ENCODE results near the gene NOX5. TPM values are rescaled to one million over a fixed set of nuclear protein-coding genes. Genes with fewer than 3 reads are reported as not detected.

NOX5 gene
- total and polyA plus RNA-seq, 2 of the 4 experiments (the other 2 are of a cell fraction) = 0.07 TPM; not detected in 1

GRCh38 chr15:69026355-69026754 is 11.9 kb downstream of the NOX5 start:
- Histone ChIP-seq H3K9me1 (ENCODE audit: insufficient read depth, low read length) (peaks cover 5% of the 10 kb centered on the region; the same call in 1 of the 2 replicates), H4K91ac (ENCODE audit: insufficient read depth, low read depth, low read length) (no peak overlapping the region), H2AK9ac (replicated peaks; ENCODE audit: low read depth, low read length, poor library complexity) (no peak overlapping the region), H3K4ac (ENCODE audit: low read depth, low read length) (no peak overlapping the region), H3K27me3 (ENCODE audit: control insufficient read depth, insufficient read depth, low read length) (peaks cover 9% of the 10 kb centered on the region), H3K4me2 (ENCODE audit: low read depth, low read length) (no peak overlapping the region), H3K18ac (ENCODE audit: low read depth, low read length) (no peak overlapping the region), H2BK5ac (ENCODE audit: low read depth, low read length, poor library complexity, severe bottlenecking) (no peak overlapping the region), H3K9ac (ENCODE audit: low read depth, low read length) (no peak overlapping the region), H2AK5ac (ENCODE audit: low read depth, low read length) (no peak overlapping the region), H2BK20ac (ENCODE audit: low read depth, low read length) (no peak overlapping the region), H3K27ac (ENCODE audit: insufficient read depth, low read length) (no peak overlapping the region), H3K23ac (ENCODE audit: low read depth, low read length) (no peak overlapping the region), H2BK15ac (ENCODE audit: low read depth, low read length) (no peak overlapping the region), H3K79me1 (ENCODE audit: low read depth in 1 of 2, low read length in 2 of 2) (no peaks in the 10 kb centered on the region), H3K56ac (ENCODE audit: extremely low read depth, insufficient read depth, low read length) (no peak overlapping the region), H3K36me3 (ENCODE audit: control insufficient read depth, insufficient read depth, low read length) (no peaks in the 10 kb centered on the region), H3K4me1 (ENCODE audit: control insufficient read depth, insufficient read depth, low read length) (no peaks in the 10 kb centered on the region), H4K8ac (ENCODE audit: low read depth in 2 of 2, low read length in 2 of 2) (no peak overlapping the region), H3K14ac (replicated peaks; ENCODE audit: low read depth, low read length) (no peak overlapping the region), H2BK120ac (ENCODE audit: low read depth, low read length) (no peak overlapping the region), H3K4me3 (ENCODE audit: insufficient read depth, low read depth, low read length) (no peak overlapping the region), H3K9me3 (ENCODE audit: control insufficient read depth, insufficient read depth, low read length) (no peaks in the 10 kb centered on the region), H4K20me1 (ENCODE audit: insufficient read depth, low read length) (no peaks in the 10 kb centered on the region), H2AFZ (replicated peaks; ENCODE audit: low read length, poor library complexity) (no peak overlapping the region), H4K5ac (ENCODE audit: low read depth, low read length) (no peak overlapping the region)
- dilution Hi-C loops (cut with HindIII; ENCODE audit: low sequenced_read_pairs, unreplicated experiment) (no loop called here), in situ Hi-C loops (cut with MboI; ENCODE audit: low sequenced_read_pairs) (no loop called here), intact Hi-C loops (cut with micrococcal nuclease) (no loop called here)
- ChIA-PET POLR2A (ENCODE audit: unreplicated experiment) (no interaction called here), CTCF (no interaction called here)
- DNase-seq (no peak), ATAC-seq (ENCODE audit: low read depth) (no peak)
- no TSS peak for BruUV-seq (replicated peaks)
- 100% methylated on average over 2 of the region's 5 CpGs; no CpG with 5 or more reads in 1 of the 2 experiments for WGBS, 2 experiments (ENCODE audit: extremely low coverage in 2 of 2, insufficient read length in 1 of 2)
- TF ChIP-seq NFE2L2 (IDR thresholded peaks at IDR 0.05; ENCODE audit: low read depth, low read length) = peak; percentile 88
- no peak for TF ChIP-seq MAZ (IDR thresholded peaks at IDR 0.05; ENCODE audit: borderline replicate concordance, low read depth, low read length)
- TF ChIP-seq MXI1 (IDR thresholded peaks at IDR 0.05; ENCODE audit: borderline replicate concordance, low read depth, low read length) = no peak
- TF ChIP-seq CTCF (conservative IDR thresholded peaks at IDR 0.05; ENCODE audit: low read depth, low read length) = no peak
